Measurements from ENCODE around the gene DGKZ. TPM values are rescaled to one million over a fixed set of nuclear protein-coding genes. Genes with fewer than 3 reads are reported as not detected.

DGKZ gene
- total and polyA plus RNA-seq, 2 donors from 2014 or later = 48.5 to 50.6 TPM

GRCh38 chr11:46338988-46339666 is 8.1 kb upstream of the DGKZ start:
- peaks cover 0 to 26% (median 0%) of the 10 kb centered on the region in 3 donors for H3K4me1 ChIP-seq (ENCODE audit: control insufficient read depth in 2 of 3, insufficient read depth in 2 of 3, low read depth in 1 of 3, low read length in 3 of 3)
- peak overlapping the region in 2 of 3 donors; percentile 29 to 55 for H3K4me3 ChIP-seq (ENCODE audit: low read length in 3 of 3)
- no peaks in the 10 kb centered on the region for H3K27me3 ChIP-seq (ENCODE audit: control insufficient read depth, insufficient read depth, low read length)
- H3K27ac ChIP-seq (ENCODE audit: low read depth in 2 of 2, low read length in 2 of 2) = peak overlapping the region; percentile 76 to 90
- H3K9me3 ChIP-seq (ENCODE audit: control insufficient read depth in 2 of 3, insufficient read depth in 1 of 3, low read length in 3 of 3) = no peaks in the 10 kb centered on the region
- FAIRE-seq (no peak), DNase-seq (peak; percentile 71 to 89 (median 81))
- peak overlapping the region in 1 of 3 donors; percentile 67 for H3K9ac ChIP-seq (ENCODE audit: low read length in 3 of 3)
- intact Hi-C loops (cut with DNase I) = no loop called here
- TF ChIP-seq CTCF (IDR thresholded peaks at IDR 0.05; ENCODE audit: borderline replicate concordance, extremely low read depth, insufficient read depth) = no peak
- H3K36me3 ChIP-seq (ENCODE audit: control insufficient read depth in 2 of 3, insufficient read depth in 3 of 3, low read length in 3 of 3) = no peaks in the 10 kb centered on the region

- no peak for DNase-seq
Measured at GRCh38 chr11:46339816-46340215, 7.4 kb upstream of the DGKZ start.

GRCh38 chr11:46341454-46341853 is 5.8 kb upstream of the DGKZ start:
- H3K36me3 ChIP-seq (ENCODE audit: control insufficient read depth in 2 of 3, insufficient read depth in 3 of 3, low read length in 3 of 3) = no peaks in the 10 kb centered on the region
- H3K27me3 ChIP-seq (ENCODE audit: control insufficient read depth, insufficient read depth, low read length) = no peaks in the 10 kb centered on the region
- H3K4me1 ChIP-seq (ENCODE audit: control insufficient read depth in 2 of 3, insufficient read depth in 2 of 3, low read depth in 1 of 3, low read length in 3 of 3) = peaks cover 0 to 26% (median 0%) of the 10 kb centered on the region in 3 donors
- H3K9ac ChIP-seq (ENCODE audit: low read length in 3 of 3) = no peak overlapping the region
- no peaks in the 10 kb centered on the region for H3K9me3 ChIP-seq (ENCODE audit: control insufficient read depth in 2 of 3, insufficient read depth in 1 of 3, low read length in 3 of 3)
- FAIRE-seq = no peak
- no peak overlapping the region for H3K4me3 ChIP-seq (ENCODE audit: low read length in 3 of 3)
- intact Hi-C loops (cut with DNase I) = no loop called here
- H3K27ac ChIP-seq (ENCODE audit: low read depth in 2 of 2, low read length in 2 of 2) = peak overlapping the region in 1 of 2 donors; percentile 49
- DNase-seq = no peak
- no peak for TF ChIP-seq CTCF (IDR thresholded peaks at IDR 0.05; ENCODE audit: borderline replicate concordance, extremely low read depth, insufficient read depth)

More at GRCh38 chr11:46339816-46340215, 7.4 kb upstream of the DGKZ start:
- no peak overlapping the region for H3K9ac ChIP-seq (ENCODE audit: low read length in 3 of 3)
- H3K4me1 ChIP-seq (ENCODE audit: control insufficient read depth in 2 of 3, insufficient read depth in 2 of 3, low read depth in 1 of 3, low read length in 3 of 3) = peaks cover 0 to 26% (median 0%) of the 10 kb centered on the region in 3 donors
- intact Hi-C loops (cut with DNase I) = no loop called here
- H3K27ac ChIP-seq (ENCODE audit: low read depth in 2 of 2, low read length in 2 of 2) = peak overlapping the region; percentile 39 to 90
- no peak for FAIRE-seq
- no peak for TF ChIP-seq CTCF (IDR thresholded peaks at IDR 0.05; ENCODE audit: borderline replicate concordance, extremely low read depth, insufficient read depth)
- H3K27me3 ChIP-seq (ENCODE audit: control insufficient read depth, insufficient read depth, low read length) = no peaks in the 10 kb centered on the region
- no peaks in the 10 kb centered on the region for H3K36me3 ChIP-seq (ENCODE audit: control insufficient read depth in 2 of 3, insufficient read depth in 3 of 3, low read length in 3 of 3)
- H3K4me3 ChIP-seq (ENCODE audit: low read length in 3 of 3) = no peak overlapping the region
- no peaks in the 10 kb centered on the region for H3K9me3 ChIP-seq (ENCODE audit: control insufficient read depth in 2 of 3, insufficient read depth in 1 of 3, low read length in 3 of 3)

Measured in kidney (tissue), 14 donors.